Astrocyte (in vitro differentiated cells and primary cell): Measurements from ENCODE around the gene SLC25A42. TPM values are rescaled to one million over a fixed set of nuclear protein-coding genes. Genes with fewer than 3 reads are reported as not detected.

ENCODE experiments used
- DNase-seq: peaks from one replicate; pipeline ENCODE4 v3.0.0-alpha.2; 2010; ENCODE audit warnings: low read depth
- FAIRE-seq: peaks from 2 replicates; lab custom pipeline; 2011; peaks lifted over from hg19 to GRCh38; lab: Jason Lieb, UNC
- H2AFZ ChIP-seq: 2 replicates; pipeline ENCODE4 v1.6.0; 2012; ENCODE audit warnings: low read depth, low read length, inconsistent platforms
- H3K27ac ChIP-seq: 2 replicates; pipeline ENCODE4 v1.5.1; 2011; ENCODE audit warnings: low read depth, low read length, inconsistent platforms
- H3K27me3 ChIP-seq: 2 replicates; pipeline ENCODE4 v1.6.0; 2011; ENCODE audit warnings: low read length, inconsistent platforms; ENCODE audit not compliant: insufficient read depth
- H3K36me3 ChIP-seq: 2 replicates; pipeline ENCODE4 v1.5.1; 2011; ENCODE audit warnings: low read length, inconsistent platforms; ENCODE audit not compliant: insufficient read depth
- H3K4me1 ChIP-seq: 2 replicates; pipeline ENCODE4 v1.5.1; 2011; ENCODE audit warnings: low read length, inconsistent platforms; ENCODE audit not compliant: insufficient read depth
- H3K4me2 ChIP-seq: 2 replicates; pipeline ENCODE4 v1.6.0; 2012; ENCODE audit warnings: low read length, inconsistent platforms
- H3K4me3 ChIP-seq: 2 replicates; pipeline ENCODE4 v1.5.1; 2011; ENCODE audit warnings: low read depth, mild to moderate bottlenecking, low read length, inconsistent platforms; ENCODE audit not compliant: insufficient read depth
- H3K79me2 ChIP-seq: 2 replicates; pipeline ENCODE4 v1.6.0; 2012; ENCODE audit warnings: mild to moderate bottlenecking, low read length, inconsistent platforms; ENCODE audit not compliant: insufficient read depth
- H3K9ac ChIP-seq: 2 replicates; pipeline ENCODE4 v1.6.0; 2012; ENCODE audit warnings: mild to moderate bottlenecking, low read length, inconsistent platforms
- H3K9me3 ChIP-seq: 2 replicates; pipeline ENCODE4 v1.5.1; 2012; ENCODE audit warnings: low read depth, mild to moderate bottlenecking, low read length, inconsistent platforms; ENCODE audit not compliant: insufficient read depth
- H4K20me1 ChIP-seq: 2 replicates; pipeline ENCODE4 v1.6.0; 2012; ENCODE audit warnings: low read length, inconsistent platforms; ENCODE audit not compliant: insufficient read depth
- H3K27ac Mint-ChIP-seq: one replicate; pipeline ENCODE4 v1.8.0; 2021; ENCODE audit warnings: mild to moderate bottlenecking, mixed read lengths; ENCODE audit not compliant: unreplicated experiment
- H3K27me3 Mint-ChIP-seq: one replicate; pipeline ENCODE4 v1.8.0; 2021; ENCODE audit warnings: low read depth, mixed read lengths; ENCODE audit not compliant: unreplicated experiment
- H3K36me3 Mint-ChIP-seq: one replicate; pipeline ENCODE4 v1.8.0; 2021; ENCODE audit warnings: low read depth, mixed read lengths; ENCODE audit not compliant: unreplicated experiment
- H3K4me1 Mint-ChIP-seq: one replicate; pipeline ENCODE4 v1.8.0; 2021; ENCODE audit warnings: low read depth, mixed read lengths; ENCODE audit not compliant: unreplicated experiment
- H3K4me3 Mint-ChIP-seq: one replicate; pipeline ENCODE4 v1.8.0; 2021; ENCODE audit warnings: mild to moderate bottlenecking, moderate library complexity, mixed read lengths; ENCODE audit not compliant: unreplicated experiment
- H3K9me3 Mint-ChIP-seq: one replicate; pipeline ENCODE4 v1.8.0; 2021; ENCODE audit warnings: mild to moderate bottlenecking, mixed read lengths; ENCODE audit not compliant: unreplicated experiment
- EZH2 ChIP-seq: IDR thresholded peaks from 2 replicates; pipeline ENCODE4 v1.6.1; 2012; ENCODE audit warnings: mild to moderate bottlenecking, low read length, inconsistent platforms; ENCODE audit not compliant: insufficient read depth
- total RNA-seq: library from RNA; stranded (reverse); gene quantifications from 2 replicates; pipeline ENCODE4 v1.2.1, GENCODE V29; 2021
- TF ChIP-seq, protein P1 (sequence below): IDR thresholded peaks from 2 replicates; pipeline ENCODE4 v1.5.1; 2011; ENCODE audit warnings: low read depth, mild to moderate bottlenecking, inconsistent platforms, low read length, moderate library complexity; ENCODE audit not compliant: insufficient read depth

SLC25A42 gene
- total RNA-seq, 1 donor from 2014 or later = 7.6 TPM

DNA sequence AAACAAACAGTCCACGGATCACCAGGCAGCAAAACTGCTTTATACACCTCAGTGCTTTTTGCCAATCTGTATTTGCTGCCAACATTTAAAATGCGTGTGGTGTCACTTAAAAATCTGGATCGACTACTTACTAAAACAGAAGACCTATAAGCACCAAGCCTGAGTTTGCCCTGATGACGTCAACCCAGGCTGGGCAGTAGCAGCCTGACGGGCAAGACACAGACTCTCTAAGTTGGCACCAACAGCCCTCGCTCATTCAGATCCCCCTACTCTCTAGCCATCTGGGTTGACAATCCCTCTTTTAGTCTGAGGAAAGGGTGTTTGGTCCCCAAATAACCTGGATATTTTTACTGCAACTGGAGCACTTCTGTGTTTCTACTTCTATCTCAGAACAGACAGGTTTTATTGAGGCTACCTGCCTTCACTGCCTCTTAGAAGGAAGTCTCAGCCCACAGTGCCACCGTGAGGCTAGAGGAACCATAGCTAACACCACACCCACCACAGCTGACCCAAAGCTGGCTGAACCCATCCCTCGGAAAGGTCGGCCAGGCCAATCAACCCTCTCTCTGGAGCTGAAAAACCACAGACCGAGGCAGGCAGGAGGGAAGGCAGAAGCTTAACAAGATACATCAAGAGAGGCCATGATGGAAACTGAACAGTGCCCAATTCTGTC lies 37.4 kb upstream of the SLC25A42 start:
- Histone ChIP-seq H3K4me3 (no peak overlapping the region), H3K27me3 (no peaks in the 10 kb centered on the region), H2AFZ (no peak overlapping the region), H3K9ac (no peak overlapping the region), H3K79me2 (peaks cover 88% of the 10 kb centered on the region), H4K20me1 (peaks cover 86% of the 10 kb centered on the region), H3K4me2 (no peak overlapping the region), H3K36me3 (peaks cover 65% of the 10 kb centered on the region), H3K4me1 (peaks cover 4% of the 10 kb centered on the region), H3K9me3 (no peaks in the 10 kb centered on the region), H3K27ac (no peak overlapping the region)
- FAIRE-seq = no peak
- H3K36me3 Mint-ChIP-seq = peaks cover 29% of the 10 kb centered on the region
- no peak for DNase-seq
- no peaks in the 10 kb centered on the region for H3K27me3 Mint-ChIP-seq
- no peak overlapping the region for H3K27ac Mint-ChIP-seq
- H3K4me3 Mint-ChIP-seq = no peak overlapping the region
- no peaks in the 10 kb centered on the region for H3K9me3 Mint-ChIP-seq
- TF ChIP-seq EZH2 = no peak
- TF ChIP-seq, protein P1, sequence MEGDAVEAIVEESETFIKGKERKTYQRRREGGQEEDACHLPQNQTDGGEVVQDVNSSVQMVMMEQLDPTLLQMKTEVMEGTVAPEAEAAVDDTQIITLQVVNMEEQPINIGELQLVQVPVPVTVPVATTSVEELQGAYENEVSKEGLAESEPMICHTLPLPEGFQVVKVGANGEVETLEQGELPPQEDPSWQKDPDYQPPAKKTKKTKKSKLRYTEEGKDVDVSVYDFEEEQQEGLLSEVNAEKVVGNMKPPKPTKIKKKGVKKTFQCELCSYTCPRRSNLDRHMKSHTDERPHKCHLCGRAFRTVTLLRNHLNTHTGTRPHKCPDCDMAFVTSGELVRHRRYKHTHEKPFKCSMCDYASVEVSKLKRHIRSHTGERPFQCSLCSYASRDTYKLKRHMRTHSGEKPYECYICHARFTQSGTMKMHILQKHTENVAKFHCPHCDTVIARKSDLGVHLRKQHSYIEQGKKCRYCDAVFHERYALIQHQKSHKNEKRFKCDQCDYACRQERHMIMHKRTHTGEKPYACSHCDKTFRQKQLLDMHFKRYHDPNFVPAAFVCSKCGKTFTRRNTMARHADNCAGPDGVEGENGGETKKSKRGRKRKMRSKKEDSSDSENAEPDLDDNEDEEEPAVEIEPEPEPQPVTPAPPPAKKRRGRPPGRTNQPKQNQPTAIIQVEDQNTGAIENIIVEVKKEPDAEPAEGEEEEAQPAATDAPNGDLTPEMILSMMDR = no peak
- peaks cover under 1% of the 10 kb centered on the region for H3K4me1 Mint-ChIP-seq

DNA sequence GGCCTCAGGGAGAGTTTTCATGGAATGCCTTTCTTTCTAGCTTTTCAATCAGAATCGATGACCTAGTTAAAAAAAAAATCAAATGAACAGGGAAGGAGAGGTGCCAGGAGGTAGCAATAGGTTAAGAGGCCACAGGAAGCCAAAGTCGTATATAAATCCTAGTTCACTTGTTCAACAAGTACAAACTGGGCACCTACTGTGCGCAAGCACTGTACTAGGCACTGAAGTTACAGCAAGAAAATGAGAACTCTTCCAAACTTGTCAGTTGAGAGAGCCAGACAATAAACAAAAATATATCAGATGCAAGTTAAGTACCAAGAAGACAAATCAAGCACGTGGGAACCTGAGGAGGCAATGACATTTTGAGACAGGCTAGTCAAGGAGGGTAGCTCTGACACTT lies 36.6 kb upstream of the SLC25A42 start:
- H3K36me3 Mint-ChIP-seq = peaks cover 29% of the 10 kb centered on the region
- no peak overlapping the region for H3K27ac Mint-ChIP-seq
- no peaks in the 10 kb centered on the region for H3K9me3 ChIP-seq

More for the DNA sequence above, 36.6 kb upstream of the SLC25A42 start:
- no peak for TF ChIP-seq EZH2
- TF ChIP-seq, protein P1 = no peak
- H3K36me3 ChIP-seq = peaks cover 65% of the 10 kb centered on the region
- no peaks in the 10 kb centered on the region for H3K27me3 Mint-ChIP-seq
- H3K4me3 ChIP-seq = no peak overlapping the region
- H3K27ac ChIP-seq = no peak overlapping the region
- no peak overlapping the region for H3K4me3 Mint-ChIP-seq
- H3K4me1 Mint-ChIP-seq = peaks cover 4% of the 10 kb centered on the region
- no peaks in the 10 kb centered on the region for H3K27me3 ChIP-seq
- no peak overlapping the region for H2AFZ ChIP-seq
- H3K4me1 ChIP-seq = peaks cover 4% of the 10 kb centered on the region
- H3K4me2 ChIP-seq = no peak overlapping the region
- no peaks in the 10 kb centered on the region for H3K9me3 Mint-ChIP-seq
- no peak overlapping the region for H3K9ac ChIP-seq
- DNase-seq (no peak), FAIRE-seq (no peak)
- H3K79me2 ChIP-seq = peaks cover 91% of the 10 kb centered on the region
- peaks cover 88% of the 10 kb centered on the region for H4K20me1 ChIP-seq
